Liver (tissue), 9 donors: ENCODE measurements around the gene GABRE. TPM values are rescaled to one million over a fixed set of nuclear protein-coding genes. Genes with fewer than 3 reads are reported as not detected.

Experiments used
- DNase-seq: peaks from one replicate; pipeline ENCODE4 v3.0.0-alpha.2; 2017; ENCODE audit warnings: low spot score
- H3K27ac ChIP-seq, 2 donors: one replicate each; pipeline ENCODE4 v1.7.0; 2013; ENCODE audit warnings: inconsistent platforms in 2 of 2, low read length in 2 of 2, control low read depth in 1 of 2, low read depth in 1 of 2, mild to moderate bottlenecking in 1 of 2
- H3K27me3 ChIP-seq, 4 donors: one replicate each; pipeline versions ENCODE4 v1.6.1 to v1.7.0; 2013; ENCODE audit warnings: low read length in 3 of 4, inconsistent platforms in 1 of 4, mild to moderate bottlenecking in 1 of 4, moderate library complexity in 1 of 4; ENCODE audit not compliant: control insufficient read depth in 4 of 4, insufficient read depth in 4 of 4
- H3K36me3 ChIP-seq, 4 donors: one replicate each; pipeline versions ENCODE4 v1.6.1 to v1.7.0; 2013; ENCODE audit warnings: low read length in 3 of 4, mild to moderate bottlenecking in 3 of 4, low read depth in 1 of 4, moderate library complexity in 1 of 4; ENCODE audit not compliant: control insufficient read depth in 4 of 4, insufficient read depth in 3 of 4
- H3K4me1 ChIP-seq, 4 donors: one replicate each; pipeline versions ENCODE4 v1.6.1 to v1.7.0; 2013; ENCODE audit warnings: low read length in 3 of 4, mild to moderate bottlenecking in 3 of 4, moderate library complexity in 1 of 4; ENCODE audit not compliant: control insufficient read depth in 4 of 4, insufficient read depth in 4 of 4
- H3K4me3 ChIP-seq, 3 donors: one replicate each; pipeline versions ENCODE4 v1.6.1 to v1.7.0; 2013; ENCODE audit warnings: low read length in 3 of 3, control low read depth in 1 of 3, low read depth in 1 of 3, mild to moderate bottlenecking in 1 of 3
- H3K9ac ChIP-seq, 2 donors: one replicate each; pipeline ENCODE4 v1.7.0; 2013; ENCODE audit warnings: low read length in 2 of 2, mild to moderate bottlenecking in 2 of 2, moderate library complexity in 2 of 2, control low read depth in 1 of 2, low read depth in 1 of 2
- H3K9me3 ChIP-seq, 4 donors: one replicate each; pipeline versions ENCODE4 v1.6.1 to v1.7.0; 2013; ENCODE audit warnings: low read length in 3 of 4; ENCODE audit not compliant: control insufficient read depth in 4 of 4
- ATF3 ChIP-seq: IDR thresholded peaks from 2 replicates; pipeline ENCODE4 v1.6.1; 2016; ENCODE audit warnings: antibody characterized with exemption
- CTCF ChIP-seq: fragments of 150-350 bp; IDR thresholded peaks from 2 replicates; pipeline ENCODE4 v1.5.1; 2017; ENCODE audit warnings: improper control_type of control experiment, low read depth, low read length; ENCODE audit not compliant: missing input control
- EGR1 ChIP-seq, 2 donors: IDR thresholded peaks; 2 replicates each; pipeline ENCODE4 v1.6.1; 2016 to 2018; ENCODE audit warnings: antibody characterized with exemption in 2 of 2, low read depth in 2 of 2
- FOXA1 ChIP-seq: IDR thresholded peaks from 2 replicates; pipeline ENCODE4 v1.6.1; 2016; ENCODE audit warnings: antibody characterized with exemption
- FOXA2 ChIP-seq: IDR thresholded peaks from 2 replicates; pipeline ENCODE4 v1.6.1; 2016; ENCODE audit warnings: antibody characterized with exemption
- GABPA ChIP-seq, 2 donors: IDR thresholded peaks in 1 of 2; conservative IDR thresholded peaks in 1 of 2; 2 replicates each; pipeline ENCODE4 v1.6.1; 2016; ENCODE audit warnings: antibody characterized with exemption in 2 of 2, mild to moderate bottlenecking in 1 of 2, moderate library complexity in 1 of 2
- HNF4A ChIP-seq, 2 donors: conservative IDR thresholded peaks; 2 replicates each; pipeline ENCODE4 v1.6.1; 2016; ENCODE audit warnings: antibody characterized with exemption in 2 of 2, mild to moderate bottlenecking in 2 of 2
- HNF4G ChIP-seq: IDR thresholded peaks from 2 replicates; pipeline ENCODE4 v1.6.1; 2016; ENCODE audit warnings: antibody characterized with exemption
- JUND ChIP-seq, 2 donors: IDR thresholded peaks; 2 replicates each; pipeline ENCODE4 v1.6.1; 2016; ENCODE audit warnings: antibody characterized with exemption in 2 of 2
- MAX ChIP-seq: IDR thresholded peaks from 2 replicates; pipeline ENCODE4 v1.6.1; 2016; ENCODE audit warnings: antibody characterized with exemption
- NR2F2 ChIP-seq: IDR thresholded peaks from 2 replicates; pipeline ENCODE4 v1.6.1; 2016; ENCODE audit warnings: antibody characterized with exemption
- RAD21 ChIP-seq, 2 donors: IDR thresholded peaks; 2 replicates each; pipeline ENCODE4 v1.6.1; 2016; ENCODE audit warnings: antibody characterized with exemption in 2 of 2, mild to moderate bottlenecking in 2 of 2
- REST ChIP-seq: IDR thresholded peaks from 2 replicates; pipeline ENCODE4 v1.6.1; 2016; ENCODE audit warnings: antibody characterized with exemption, mild to moderate bottlenecking
- RXRA ChIP-seq, 2 donors: IDR thresholded peaks; 2 replicates each; pipeline ENCODE4 v1.6.1; 2017 to 2018; ENCODE audit warnings: antibody characterized with exemption in 2 of 2, mild to moderate bottlenecking in 1 of 2
- SP1 ChIP-seq: IDR thresholded peaks from 2 replicates; pipeline ENCODE4 v1.6.1; 2018; ENCODE audit warnings: antibody characterized with exemption, mild to moderate bottlenecking
- TAF1 ChIP-seq: conservative IDR thresholded peaks from 2 replicates; pipeline ENCODE4 v1.6.1; 2016; ENCODE audit warnings: antibody characterized with exemption, mild to moderate bottlenecking
- YY1 ChIP-seq: IDR thresholded peaks from 2 replicates; pipeline ENCODE4 v1.6.1; 2016; ENCODE audit warnings: antibody characterized with exemption, mild to moderate bottlenecking
- ZBTB33 ChIP-seq: IDR thresholded peaks from 2 replicates; pipeline ENCODE4 v1.6.1; 2016; ENCODE audit warnings: antibody characterized with exemption
- WGBS: extraction: QIAGEN DNeasy Blood & Tissue Kit; methylation state at CpG from one replicate; pipeline ENCODE4 v1.1.7; 2013; 5-methylcytosine and 5-hydroxymethylcytosine counted together
- polyA plus RNA-seq, 2 donors: library from polyadenylated mRNA; stranded (reverse) in 1 of 2; unstranded in 1 of 2; fragments of 200-250 nt in 1 of 2; fragments of >200 nt in 1 of 2; fragmentation: Nextera tagmentation in 1 of 2; extraction: Ambion mirVana in 1 of 2; gene quantifications; one replicate each; pipeline versions ENCODE4 v1.2.1 to v1.2.3, GENCODE V29; 2013 to 2015
- total RNA-seq, 2 donors: library from RNA; depleted of rRNA; stranded (reverse); fragments of >200 nt; gene quantifications; one replicate each; pipeline ENCODE4 v1.2.3, GENCODE V29; 2014
- donor health status: healthy.
- donor health status: healthy.
- donor health status: healthy.
- donor health status: healthy.
- donor health status: healthy.

Gene GABRE
- total and polyA plus RNA-seq, 4 donors, result 0.49 to 4.9 (median 0.64) TPM

- Histone ChIP-seq H3K9ac (no peak overlapping the region), H3K4me3 (no peak overlapping the region), H3K27me3 (peaks cover 0 to 2% (median 0%) of the 10 kb centered on the region in 4 donors), H3K27ac (no peak overlapping the region), H3K4me1 (no peaks in the 10 kb centered on the region), H3K9me3 (no peaks in the 10 kb centered on the region), H3K36me3 (no peaks in the 10 kb centered on the region)
- TF ChIP-seq ATF3 (no peak), HNF4G (no peak), NR2F2 (no peak), RAD21 (IDR thresholded peaks at IDR 0.05) (no peak), EGR1 (IDR thresholded peaks at IDR 0.05; ENCODE audit: low read depth in 2 of 2) (no peak), REST (no peak), TAF1 (no peak), YY1 (no peak), SP1 (no peak), HNF4A (conservative IDR thresholded peaks at IDR 0.05) (no peak), MAX (no peak), RXRA (IDR thresholded peaks at IDR 0.05) (no peak), JUND (IDR thresholded peaks at IDR 0.05) (no peak), FOXA1 (no peak), CTCF (no peak), ZBTB33 (no peak), FOXA2 (no peak), GABPA (IDR thresholded peaks at IDR 0.05 in 1 of 2, conservative IDR thresholded peaks at IDR 0.05 in 1 of 2) (no peak)
- no peak for DNase-seq
- 79% methylated on average over 12 of the region's 12 CpGs for WGBS
Observed at GRCh38 chrX:151904989-151905388, 69.5 kb downstream of the GABRE start.

Other genes with a start within 250 kb of the GABRE start
- gene CNGA2, start 239.9 kb downstream of the GABRE start, total RNA-seq, result not detected
- not detected for gene CNGA2, start 239.9 kb downstream of the GABRE start, polyA plus RNA-seq
- gene MAGEA4, start 61.8 kb downstream of the GABRE start, total RNA-seq, result not detected
- gene MAGEA4, start 61.8 kb downstream of the GABRE start, polyA plus RNA-seq, result not detected
- not detected for gene MAGEA10, start 163.9 kb upstream of the GABRE start, total RNA-seq
- not detected for gene MAGEA10, start 163.9 kb upstream of the GABRE start, polyA plus RNA-seq